Kidney epithelial cell (primary cell): ENCODE results near the gene C3orf33. TPM values are rescaled to one million over a fixed set of nuclear protein-coding genes. Genes with fewer than 3 reads are reported as not detected.

ENCODE experiments used
- DNase-seq: peaks from one replicate; pipeline ENCODE4 v3.0.0-alpha.2; 2010; ENCODE audit warnings: low read depth
- H3K27me3 ChIP-seq: 2 replicates; pipeline ENCODE4 v1.6.0; 2011; ENCODE audit warnings: low read length; ENCODE audit not compliant: control insufficient read depth, insufficient read depth
- H3K36me3 ChIP-seq: 2 replicates; pipeline ENCODE4 v1.5.1; 2011; ENCODE audit warnings: low read length; ENCODE audit not compliant: control insufficient read depth, insufficient read depth
- H3K4me3 ChIP-seq: 2 replicates; pipeline ENCODE4 v1.5.1; 2011; ENCODE audit warnings: low read depth, mild to moderate bottlenecking, control low read depth, low read length
- total RNA-seq: library from RNA; depleted of rRNA; stranded (reverse); fragments of >200 nt; gene quantifications from 2 replicates; pipeline ENCODE4 v1.2.3, GENCODE V29; 2015
- TF ChIP-seq, protein P1 (sequence below): IDR thresholded peaks from 2 replicates; pipeline ENCODE4 v1.5.1; 2011; ENCODE audit warnings: mild to moderate bottlenecking, moderate library complexity, low read length, control low read depth, inconsistent platforms; ENCODE audit not compliant: insufficient read depth, poor library complexity, severe bottlenecking

The C3orf33 gene
- total RNA-seq, 1 donor from 2014 or later = 3.9 TPM

DNA sequence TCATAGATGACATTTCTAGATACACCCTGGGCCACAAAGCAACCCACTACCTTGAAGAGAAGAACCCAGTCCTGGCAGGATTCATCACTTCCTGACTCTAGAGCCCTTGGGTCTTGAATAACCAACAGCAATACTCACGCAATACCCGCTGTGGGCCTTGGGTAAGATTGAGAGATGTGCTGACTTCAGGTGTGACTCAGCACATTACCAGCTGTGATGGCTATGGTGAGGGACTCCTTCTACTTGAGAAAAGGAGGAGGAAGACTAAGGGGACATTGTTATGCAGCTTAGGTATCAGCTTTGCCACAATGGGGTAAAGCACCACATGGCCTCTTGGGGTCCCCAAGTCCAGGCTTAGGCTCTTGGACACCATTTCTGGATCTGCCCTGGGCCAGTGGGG is 14.9 kb downstream of the C3orf33 start:
- TF ChIP-seq, protein P1, sequence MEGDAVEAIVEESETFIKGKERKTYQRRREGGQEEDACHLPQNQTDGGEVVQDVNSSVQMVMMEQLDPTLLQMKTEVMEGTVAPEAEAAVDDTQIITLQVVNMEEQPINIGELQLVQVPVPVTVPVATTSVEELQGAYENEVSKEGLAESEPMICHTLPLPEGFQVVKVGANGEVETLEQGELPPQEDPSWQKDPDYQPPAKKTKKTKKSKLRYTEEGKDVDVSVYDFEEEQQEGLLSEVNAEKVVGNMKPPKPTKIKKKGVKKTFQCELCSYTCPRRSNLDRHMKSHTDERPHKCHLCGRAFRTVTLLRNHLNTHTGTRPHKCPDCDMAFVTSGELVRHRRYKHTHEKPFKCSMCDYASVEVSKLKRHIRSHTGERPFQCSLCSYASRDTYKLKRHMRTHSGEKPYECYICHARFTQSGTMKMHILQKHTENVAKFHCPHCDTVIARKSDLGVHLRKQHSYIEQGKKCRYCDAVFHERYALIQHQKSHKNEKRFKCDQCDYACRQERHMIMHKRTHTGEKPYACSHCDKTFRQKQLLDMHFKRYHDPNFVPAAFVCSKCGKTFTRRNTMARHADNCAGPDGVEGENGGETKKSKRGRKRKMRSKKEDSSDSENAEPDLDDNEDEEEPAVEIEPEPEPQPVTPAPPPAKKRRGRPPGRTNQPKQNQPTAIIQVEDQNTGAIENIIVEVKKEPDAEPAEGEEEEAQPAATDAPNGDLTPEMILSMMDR = no peak
- no peak for DNase-seq
- H3K36me3 ChIP-seq = no peaks in the 10 kb centered on the region
- no peak overlapping the region for H3K4me3 ChIP-seq
- no peaks in the 10 kb centered on the region for H3K27me3 ChIP-seq

DNA sequence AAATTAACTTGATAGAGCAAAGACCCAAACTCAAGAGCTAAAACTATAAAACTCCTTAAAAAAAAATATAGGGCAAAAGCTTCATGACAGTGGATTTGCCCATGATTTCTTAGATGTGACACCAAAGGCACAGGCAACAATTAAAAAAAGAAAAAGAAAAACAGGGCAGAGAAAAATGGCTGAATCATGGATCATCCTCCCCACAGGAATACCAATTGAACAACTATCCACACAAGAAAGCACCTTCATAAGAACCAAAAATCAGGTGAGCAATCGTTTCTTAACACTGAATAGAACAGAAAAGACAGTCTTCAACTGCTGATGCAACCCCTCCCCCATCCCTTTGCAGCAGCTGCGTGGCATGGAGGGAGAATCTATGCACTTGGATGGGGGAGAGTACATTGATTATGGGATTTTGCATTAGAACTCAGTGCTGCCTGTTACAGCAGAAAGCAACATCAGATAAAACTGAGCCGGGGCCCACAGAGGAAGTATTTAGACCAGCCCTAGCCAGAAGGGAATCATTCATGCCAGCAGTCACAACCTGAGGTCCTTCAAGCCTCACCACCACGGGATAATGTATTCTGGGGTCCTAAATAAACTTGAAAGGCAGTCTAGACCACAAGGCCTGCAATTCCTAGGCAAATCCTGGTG is 15.7 kb downstream of the C3orf33 start:
- Histone ChIP-seq H3K27me3 (no peaks in the 10 kb centered on the region), H3K36me3 (no peaks in the 10 kb centered on the region), H3K4me3 (no peak overlapping the region)
- DNase-seq = no peak
- TF ChIP-seq, protein P1 = no peak

DNA sequence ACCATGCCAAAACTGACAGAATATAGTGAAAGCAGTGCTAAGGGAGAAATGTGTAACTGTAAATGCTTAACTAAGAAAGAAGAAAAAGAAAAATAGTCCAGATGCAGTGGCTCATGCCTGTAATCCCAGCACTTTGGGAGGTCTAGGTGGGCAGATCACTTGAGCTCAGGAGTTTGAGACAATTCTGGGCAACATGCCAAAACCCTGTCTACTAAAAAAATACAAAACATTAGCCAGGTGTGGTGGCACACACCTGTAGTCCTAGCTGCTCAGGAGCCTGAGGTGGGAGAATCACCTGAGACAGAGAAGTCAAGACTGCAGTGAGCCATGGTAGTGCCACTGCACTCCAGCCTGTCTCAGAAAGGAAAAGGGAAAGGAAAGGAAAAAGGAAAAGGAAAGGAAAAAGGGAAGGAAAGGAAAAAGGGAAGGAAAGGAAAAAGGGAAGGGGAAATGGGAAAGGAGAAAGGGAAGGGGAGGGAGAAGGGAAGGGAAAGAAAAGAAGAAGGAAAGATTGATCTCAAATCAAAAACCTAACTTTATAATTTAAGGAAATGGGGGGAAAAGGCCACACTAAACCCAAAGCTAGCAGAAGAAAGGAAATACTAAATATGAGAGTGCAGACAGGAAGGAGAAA is 20.3 kb downstream of the C3orf33 start:
- Histone ChIP-seq H3K36me3 (no peaks in the 10 kb centered on the region), H3K27me3 (no peaks in the 10 kb centered on the region), H3K4me3 (no peak overlapping the region)
- DNase-seq = no peak
- TF ChIP-seq, protein P1 = no peak

DNA sequence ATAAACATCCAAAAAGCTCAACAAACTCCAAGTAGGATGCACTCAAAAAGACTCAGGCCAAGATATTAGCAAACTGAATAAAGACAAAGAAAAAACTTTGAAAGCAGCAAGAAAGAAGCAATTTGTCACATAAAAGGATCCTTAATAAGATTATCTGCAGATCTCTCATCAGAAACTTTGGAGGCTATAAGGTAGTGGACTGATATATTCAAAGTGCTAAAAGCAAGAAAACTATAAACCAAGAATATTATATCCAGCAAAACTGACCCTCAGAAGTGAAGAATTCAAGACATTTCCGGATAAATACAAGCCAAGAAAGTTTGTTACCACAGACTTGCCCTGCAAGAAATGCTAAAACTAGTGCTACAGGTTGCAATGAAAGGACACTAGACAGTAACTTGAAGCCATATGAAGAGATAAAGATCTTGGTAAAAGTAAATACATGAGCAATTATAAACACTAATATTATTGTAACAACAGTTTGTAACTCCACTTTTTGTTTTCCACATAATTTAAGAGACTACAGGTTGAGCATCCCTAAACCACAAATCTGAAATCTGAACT is 23.6 kb downstream of the C3orf33 start:
- no peaks in the 10 kb centered on the region for H3K27me3 ChIP-seq
- no peak overlapping the region for H3K4me3 ChIP-seq
- DNase-seq = no peak
- no peaks in the 10 kb centered on the region for H3K36me3 ChIP-seq
- TF ChIP-seq, protein P1 = no peak

DNA sequence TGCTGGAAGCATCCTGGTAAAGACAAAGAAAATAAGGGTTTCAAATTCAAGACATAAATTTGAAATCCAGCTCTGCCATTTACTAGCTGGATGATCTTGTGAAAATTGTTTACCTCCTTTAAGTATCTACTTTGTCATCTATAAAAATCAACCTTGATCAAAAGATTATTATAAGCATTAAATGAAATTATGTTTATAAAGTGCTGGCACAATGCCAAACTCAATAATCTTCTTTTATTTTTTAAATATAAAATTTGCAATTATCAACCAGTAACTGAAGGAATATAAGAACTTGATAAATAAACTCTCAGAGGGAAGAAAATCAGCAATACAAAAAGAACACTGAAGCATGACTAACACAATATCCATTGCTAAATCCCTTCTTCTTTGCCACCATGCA is 25.8 kb downstream of the C3orf33 start:
- no peak overlapping the region for H3K4me3 ChIP-seq
- DNase-seq = no peak
- H3K27me3 ChIP-seq = no peaks in the 10 kb centered on the region
- TF ChIP-seq, protein P1 = no peak
- no peaks in the 10 kb centered on the region for H3K36me3 ChIP-seq
